ENCODE results near the gene CAMK2G. TPM values are rescaled to one million over a fixed set of nuclear protein-coding genes. Genes with fewer than 3 reads are reported as not detected.
A peak's percentile ranks its signal among the peaks of the same experiment; 100 is the strongest.

Gene CAMK2G
- total and polyA plus RNA-seq, 2 experiments from 2014 or later = 30.6 to 34.1 TPM

DNA sequence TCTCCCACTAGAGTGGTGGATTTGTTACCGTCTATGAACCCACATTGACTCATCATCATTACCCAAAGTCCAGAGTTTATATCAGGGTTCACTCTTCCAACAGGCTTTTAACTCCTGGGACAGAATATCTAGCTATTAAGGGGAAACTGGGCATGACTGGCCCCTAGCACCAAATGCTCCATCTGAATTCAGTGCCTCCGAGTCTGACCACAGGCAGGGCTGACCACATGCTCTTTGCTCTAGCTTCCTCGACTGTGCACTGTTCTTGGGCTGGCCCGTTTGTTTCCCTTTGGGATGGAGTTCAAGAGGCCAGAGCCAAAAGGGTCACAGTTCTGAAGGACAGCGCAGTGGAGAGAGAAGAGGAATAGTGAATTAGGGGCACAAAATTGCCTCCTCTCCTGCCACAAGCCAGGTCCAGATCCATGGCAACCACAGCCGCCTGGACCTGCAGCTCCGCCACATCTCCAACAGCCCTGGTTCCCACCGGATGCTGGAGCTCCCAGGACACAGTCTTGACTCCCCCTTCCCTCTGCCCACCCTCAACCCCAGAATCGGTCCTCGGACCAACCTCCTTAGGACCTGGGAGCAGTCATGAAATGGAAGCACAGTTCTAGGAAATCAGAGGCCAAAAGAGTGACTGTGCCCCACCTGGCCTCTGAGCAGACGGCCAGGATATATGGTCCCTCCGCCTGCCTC lies 16.2 kb downstream of the CAMK2G start (continued):
- TF ChIP-seq, protein P1, sequence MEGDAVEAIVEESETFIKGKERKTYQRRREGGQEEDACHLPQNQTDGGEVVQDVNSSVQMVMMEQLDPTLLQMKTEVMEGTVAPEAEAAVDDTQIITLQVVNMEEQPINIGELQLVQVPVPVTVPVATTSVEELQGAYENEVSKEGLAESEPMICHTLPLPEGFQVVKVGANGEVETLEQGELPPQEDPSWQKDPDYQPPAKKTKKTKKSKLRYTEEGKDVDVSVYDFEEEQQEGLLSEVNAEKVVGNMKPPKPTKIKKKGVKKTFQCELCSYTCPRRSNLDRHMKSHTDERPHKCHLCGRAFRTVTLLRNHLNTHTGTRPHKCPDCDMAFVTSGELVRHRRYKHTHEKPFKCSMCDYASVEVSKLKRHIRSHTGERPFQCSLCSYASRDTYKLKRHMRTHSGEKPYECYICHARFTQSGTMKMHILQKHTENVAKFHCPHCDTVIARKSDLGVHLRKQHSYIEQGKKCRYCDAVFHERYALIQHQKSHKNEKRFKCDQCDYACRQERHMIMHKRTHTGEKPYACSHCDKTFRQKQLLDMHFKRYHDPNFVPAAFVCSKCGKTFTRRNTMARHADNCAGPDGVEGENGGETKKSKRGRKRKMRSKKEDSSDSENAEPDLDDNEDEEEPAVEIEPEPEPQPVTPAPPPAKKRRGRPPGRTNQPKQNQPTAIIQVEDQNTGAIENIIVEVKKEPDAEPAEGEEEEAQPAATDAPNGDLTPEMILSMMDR (conservative IDR thresholded peaks at IDR 0.05; ENCODE audit: low read depth in 2 of 2) = no peak
- TF ChIP-seq EZH2phosphoT487 (IDR thresholded peaks at IDR 0.05; ENCODE audit: unreplicated experiment) = no peak

DNA sequence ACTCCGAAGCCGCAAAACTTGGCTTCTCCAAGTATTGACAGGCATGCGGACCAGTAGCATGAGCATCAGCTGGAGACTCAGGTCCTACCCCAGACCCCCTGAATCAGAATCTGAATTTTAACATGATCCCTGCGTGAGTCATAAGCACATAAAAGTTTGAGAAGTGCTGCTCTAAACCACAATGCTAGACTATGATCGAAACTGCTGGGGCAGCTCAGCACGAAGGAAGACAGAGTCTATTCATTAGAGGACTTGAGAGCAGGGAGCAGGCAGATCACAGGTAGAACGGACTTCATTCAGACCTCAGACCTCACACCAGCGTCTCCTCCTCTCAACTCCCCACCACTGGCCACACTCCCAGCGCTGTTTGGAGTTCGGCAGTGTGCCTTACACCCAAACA lies 16.9 kb downstream of the CAMK2G start:
- Mint-ChIP-seq H3K27ac (peak overlapping the region; percentile 25; the same call in 1 of the 2 replicates), H3K27me3 (ENCODE audit: insufficient read depth, low read depth, poor library complexity) (no peaks in the 10 kb centered on the region), H3K36me3 (ENCODE audit: low read depth) (peaks cover 40% of the 10 kb centered on the region), H3K4me3 (no peak overlapping the region), H3K9me3 (no peaks in the 10 kb centered on the region), H3K4me1 (peaks cover 41% of the 10 kb centered on the region)
- Histone ChIP-seq H3K27ac (ENCODE audit: low read depth) (peak overlapping the region; percentile 50; the same call in 1 of the 2 replicates), H3K4me3 (no peak overlapping the region), H3K4me2 (no peak overlapping the region), H2AFZ (no peak overlapping the region), H4K20me1 (replicated peaks; ENCODE audit: insufficient read depth) (peaks cover 34% of the 10 kb centered on the region), H3K9me2 (ENCODE audit: insufficient read depth) (no peaks in the 10 kb centered on the region), H3F3A (replicated peaks; ENCODE audit: low read depth) (no peaks in the 10 kb centered on the region; the same call in 1 of the 2 replicates), H3K36me3 (ENCODE audit: insufficient read depth) (no peaks in the 10 kb centered on the region; the same call in 1 of the 2 replicates), H3K27me3 (ENCODE audit: insufficient read depth) (no peaks in the 10 kb centered on the region), H3K4me1 (ENCODE audit: insufficient read depth) (peaks cover 10% of the 10 kb centered on the region; the same call in 1 of the 2 replicates), H3K79me2 (replicated peaks; ENCODE audit: insufficient read depth) (peaks cover 25% of the 10 kb centered on the region)
- ATAC-seq (peak; percentile 14; the same call in 2 of the 3 replicates), DNase-seq (ENCODE audit: low spot score) (no peak)
- TF ChIP-seq ZNF331 (CRISPR knock-in tag; IDR thresholded peaks at IDR 0.05; ENCODE audit: low read depth) (no peak), JUNB (IDR thresholded peaks at IDR 0.05; ENCODE audit: unreplicated experiment) (no peak), EZH2 (IDR thresholded peaks at IDR 0.05; ENCODE audit: low read depth, unreplicated experiment) (no peak), EZH2phosphoT487 (IDR thresholded peaks at IDR 0.05; ENCODE audit: unreplicated experiment) (no peak), CREB1 (CRISPR knock-in tag; IDR thresholded peaks at IDR 0.05; ENCODE audit: low read depth) (no peak), STAT1 (IDR thresholded peaks at IDR 0.05; ENCODE audit: unreplicated experiment) (no peak)
- TF ChIP-seq, protein P1 (conservative IDR thresholded peaks at IDR 0.05; ENCODE audit: low read depth in 2 of 2) = no peak
- TF ChIP-seq, protein P2, sequence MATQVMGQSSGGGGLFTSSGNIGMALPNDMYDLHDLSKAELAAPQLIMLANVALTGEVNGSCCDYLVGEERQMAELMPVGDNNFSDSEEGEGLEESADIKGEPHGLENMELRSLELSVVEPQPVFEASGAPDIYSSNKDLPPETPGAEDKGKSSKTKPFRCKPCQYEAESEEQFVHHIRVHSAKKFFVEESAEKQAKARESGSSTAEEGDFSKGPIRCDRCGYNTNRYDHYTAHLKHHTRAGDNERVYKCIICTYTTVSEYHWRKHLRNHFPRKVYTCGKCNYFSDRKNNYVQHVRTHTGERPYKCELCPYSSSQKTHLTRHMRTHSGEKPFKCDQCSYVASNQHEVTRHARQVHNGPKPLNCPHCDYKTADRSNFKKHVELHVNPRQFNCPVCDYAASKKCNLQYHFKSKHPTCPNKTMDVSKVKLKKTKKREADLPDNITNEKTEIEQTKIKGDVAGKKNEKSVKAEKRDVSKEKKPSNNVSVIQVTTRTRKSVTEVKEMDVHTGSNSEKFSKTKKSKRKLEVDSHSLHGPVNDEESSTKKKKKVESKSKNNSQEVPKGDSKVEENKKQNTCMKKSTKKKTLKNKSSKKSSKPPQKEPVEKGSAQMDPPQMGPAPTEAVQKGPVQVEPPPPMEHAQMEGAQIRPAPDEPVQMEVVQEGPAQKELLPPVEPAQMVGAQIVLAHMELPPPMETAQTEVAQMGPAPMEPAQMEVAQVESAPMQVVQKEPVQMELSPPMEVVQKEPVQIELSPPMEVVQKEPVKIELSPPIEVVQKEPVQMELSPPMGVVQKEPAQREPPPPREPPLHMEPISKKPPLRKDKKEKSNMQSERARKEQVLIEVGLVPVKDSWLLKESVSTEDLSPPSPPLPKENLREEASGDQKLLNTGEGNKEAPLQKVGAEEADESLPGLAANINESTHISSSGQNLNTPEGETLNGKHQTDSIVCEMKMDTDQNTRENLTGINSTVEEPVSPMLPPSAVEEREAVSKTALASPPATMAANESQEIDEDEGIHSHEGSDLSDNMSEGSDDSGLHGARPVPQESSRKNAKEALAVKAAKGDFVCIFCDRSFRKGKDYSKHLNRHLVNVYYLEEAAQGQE (IDR thresholded peaks at IDR 0.05; ENCODE audit: unreplicated experiment) = no peak
- TF ChIP-seq, protein P3, sequence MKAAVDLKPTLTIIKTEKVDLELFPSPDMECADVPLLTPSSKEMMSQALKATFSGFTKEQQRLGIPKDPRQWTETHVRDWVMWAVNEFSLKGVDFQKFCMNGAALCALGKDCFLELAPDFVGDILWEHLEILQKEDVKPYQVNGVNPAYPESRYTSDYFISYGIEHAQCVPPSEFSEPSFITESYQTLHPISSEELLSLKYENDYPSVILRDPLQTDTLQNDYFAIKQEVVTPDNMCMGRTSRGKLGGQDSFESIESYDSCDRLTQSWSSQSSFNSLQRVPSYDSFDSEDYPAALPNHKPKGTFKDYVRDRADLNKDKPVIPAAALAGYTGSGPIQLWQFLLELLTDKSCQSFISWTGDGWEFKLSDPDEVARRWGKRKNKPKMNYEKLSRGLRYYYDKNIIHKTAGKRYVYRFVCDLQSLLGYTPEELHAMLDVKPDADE (IDR thresholded peaks at IDR 0.05) = no peak

All from GM23338 (cell line).